ENCODE measurements around the gene SMS. TPM values are rescaled to one million over a fixed set of nuclear protein-coding genes. Genes with fewer than 3 reads are reported as not detected.

The SMS gene
- total and polyA plus RNA-seq, 2 donors (not counting 1 experiment from before 2014, with no cell fraction given), result 129 to 252 TPM

- no peaks in the 10 kb centered on the region for H4K20me1 ChIP-seq (ENCODE audit: control insufficient read depth, extremely low read depth, insufficient read depth, low read length)
- H2AFZ ChIP-seq (ENCODE audit: low read length), result no peak overlapping the region
- H3K27me3 ChIP-seq (ENCODE audit: control insufficient read depth, insufficient read depth, low read length), result no peaks in the 10 kb centered on the region
- DNase-seq (ENCODE audit: low read depth in 2 of 2), result no peak
- H3K27ac ChIP-seq (ENCODE audit: insufficient read depth, low read length), result no peak overlapping the region
- no peaks in the 10 kb centered on the region for H3K4me1 ChIP-seq (ENCODE audit: control insufficient read depth, extremely low read depth, insufficient read depth, low read length)
- TF ChIP-seq EZH2 (IDR thresholded peaks at IDR 0.05; ENCODE audit: low read length, missing control alignments), result no peak
- TF ChIP-seq CTCF (conservative IDR thresholded peaks at IDR 0.05 in 1 of 2, IDR thresholded peaks at IDR 0.05 in 1 of 2; ENCODE audit: low read depth in 1 of 2, low read length in 2 of 2), result no peak
- H3K36me3 ChIP-seq (ENCODE audit: control insufficient read depth, insufficient read depth, low read length), result no peaks in the 10 kb centered on the region
- no peaks in the 10 kb centered on the region for H3K9me3 ChIP-seq (ENCODE audit: control insufficient read depth, insufficient read depth, low read depth, low read length)
- no peak overlapping the region for H3K9ac ChIP-seq (ENCODE audit: insufficient read depth, low read length)
- H3K4me3 ChIP-seq (replicated peaks in 1 of 4; ENCODE audit: control extremely low read depth in 1 of 4, insufficient read depth in 1 of 4, low read depth in 3 of 4, low read length in 4 of 4), result no peak overlapping the region
- H3K79me2 ChIP-seq (ENCODE audit: control insufficient read depth, insufficient read depth, low read length), result no peaks in the 10 kb centered on the region
- H3K4me2 ChIP-seq (ENCODE audit: extremely low read depth, insufficient read depth, low read length), result no peak overlapping the region
Observed at GRCh38 chrX:21989384-21989783, 48.9 kb downstream of the SMS start.

- peak in 1 of 2 donors; percentile 24 for DNase-seq (ENCODE audit: low read depth in 2 of 2)
- no peaks in the 10 kb centered on the region for H3K9me3 ChIP-seq (ENCODE audit: control insufficient read depth, insufficient read depth, low read depth, low read length)
- TF ChIP-seq EZH2 (IDR thresholded peaks at IDR 0.05; ENCODE audit: low read length, missing control alignments), result no peak
- no peak for TF ChIP-seq CTCF (conservative IDR thresholded peaks at IDR 0.05 in 1 of 2, IDR thresholded peaks at IDR 0.05 in 1 of 2; ENCODE audit: low read depth in 1 of 2, low read length in 2 of 2)
- H3K27me3 ChIP-seq (ENCODE audit: control insufficient read depth, insufficient read depth, low read length), result no peaks in the 10 kb centered on the region
- H2AFZ ChIP-seq (ENCODE audit: low read length), result no peak overlapping the region
- H3K4me2 ChIP-seq (ENCODE audit: extremely low read depth, insufficient read depth, low read length), result no peak overlapping the region
- no peak overlapping the region for H3K27ac ChIP-seq (ENCODE audit: insufficient read depth, low read length)
- no peaks in the 10 kb centered on the region for H3K36me3 ChIP-seq (ENCODE audit: control insufficient read depth, insufficient read depth, low read length)
- H3K4me3 ChIP-seq (replicated peaks in 1 of 4; ENCODE audit: control extremely low read depth in 1 of 4, insufficient read depth in 1 of 4, low read depth in 3 of 4, low read length in 4 of 4), result no peak overlapping the region
- no peaks in the 10 kb centered on the region for H3K4me1 ChIP-seq (ENCODE audit: control insufficient read depth, extremely low read depth, insufficient read depth, low read length)
- H4K20me1 ChIP-seq (ENCODE audit: control insufficient read depth, extremely low read depth, insufficient read depth, low read length), result no peaks in the 10 kb centered on the region
- H3K9ac ChIP-seq (ENCODE audit: insufficient read depth, low read length), result no peak overlapping the region
- no peaks in the 10 kb centered on the region for H3K79me2 ChIP-seq (ENCODE audit: control insufficient read depth, insufficient read depth, low read length)
Observed at GRCh38 chrX:21990832-21991231, 50.3 kb downstream of the SMS start.

GRCh38 chrX:21991504-21991903, 51.0 kb downstream of the SMS start:
- H3K9ac ChIP-seq (ENCODE audit: insufficient read depth, low read length), result no peak overlapping the region

More at GRCh38 chrX:21991504-21991903, 51.0 kb downstream of the SMS start:
- Histone ChIP-seq H3K27ac (ENCODE audit: insufficient read depth, low read length) (no peak overlapping the region), H3K27me3 (ENCODE audit: control insufficient read depth, insufficient read depth, low read length) (no peaks in the 10 kb centered on the region), H2AFZ (ENCODE audit: low read length) (no peak overlapping the region), H3K79me2 (ENCODE audit: control insufficient read depth, insufficient read depth, low read length) (no peaks in the 10 kb centered on the region), H3K9me3 (ENCODE audit: control insufficient read depth, insufficient read depth, low read depth, low read length) (no peaks in the 10 kb centered on the region), H3K4me1 (ENCODE audit: control insufficient read depth, extremely low read depth, insufficient read depth, low read length) (no peaks in the 10 kb centered on the region), H3K4me3 (replicated peaks in 1 of 4; ENCODE audit: control extremely low read depth in 1 of 4, insufficient read depth in 1 of 4, low read depth in 3 of 4, low read length in 4 of 4) (no peak overlapping the region), H3K36me3 (ENCODE audit: control insufficient read depth, insufficient read depth, low read length) (no peaks in the 10 kb centered on the region), H3K4me2 (ENCODE audit: extremely low read depth, insufficient read depth, low read length) (no peak overlapping the region), H4K20me1 (ENCODE audit: control insufficient read depth, extremely low read depth, insufficient read depth, low read length) (no peaks in the 10 kb centered on the region)
- no peak for DNase-seq (ENCODE audit: low read depth in 2 of 2)
- TF ChIP-seq CTCF (conservative IDR thresholded peaks at IDR 0.05 in 1 of 2, IDR thresholded peaks at IDR 0.05 in 1 of 2; ENCODE audit: low read depth in 1 of 2, low read length in 2 of 2) (no peak), EZH2 (IDR thresholded peaks at IDR 0.05; ENCODE audit: low read length, missing control alignments) (no peak)
